Measurements from ENCODE around the gene MACROD2.
A peak's percentile ranks its signal among the peaks of the same experiment; 100 is the strongest.

MACROD2 gene

DNA sequence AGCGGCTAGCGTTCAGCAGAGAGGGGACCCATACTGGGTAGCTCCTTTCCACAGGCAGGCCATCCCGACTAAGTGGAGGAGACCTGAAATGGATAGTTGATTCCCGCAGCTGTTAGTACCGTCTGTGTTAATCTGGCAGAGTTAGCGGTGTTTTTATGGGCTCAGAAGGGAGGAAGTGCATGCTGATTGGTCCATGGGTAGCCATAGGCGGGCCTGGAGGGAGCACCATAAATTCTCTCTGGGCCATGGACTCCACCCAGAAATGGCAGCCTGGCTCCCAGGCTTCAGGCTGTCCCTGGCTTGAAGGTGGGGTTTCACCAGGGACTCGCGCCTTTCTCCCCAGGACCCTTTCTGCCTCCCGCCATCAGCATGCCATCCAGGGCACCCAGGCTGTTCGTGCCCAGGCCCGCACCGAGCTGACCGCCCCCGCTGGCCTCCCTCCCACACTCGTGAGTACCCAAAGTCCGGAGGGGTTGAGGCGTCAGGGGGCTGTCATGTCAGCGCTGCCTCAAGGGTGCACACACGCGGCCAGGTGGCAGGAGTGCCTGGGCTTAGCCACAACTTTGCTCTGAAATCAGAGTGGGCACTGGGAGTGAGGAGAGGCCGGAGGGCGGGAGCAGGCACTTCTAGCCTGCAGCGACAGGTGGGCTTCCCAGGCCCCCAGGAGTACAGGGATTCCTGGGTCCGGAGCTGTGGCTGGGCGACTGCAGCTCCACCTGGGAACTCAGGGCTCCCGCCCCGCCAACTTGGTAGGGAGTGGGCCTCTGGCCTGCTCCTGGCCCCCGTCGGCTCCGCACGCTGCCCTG lies 1036.4 kb downstream of the MACROD2 start:
- H3K4me1 ChIP-seq, result peaks cover 11% of the 10 kb centered on the region
- no peak overlapping the region for H3K9ac ChIP-seq
- H3K4me2 ChIP-seq, result no peak overlapping the region
- no peak overlapping the region for H3K4me3 ChIP-seq
- H3K9me3 ChIP-seq, result peaks cover 19% of the 10 kb centered on the region
- no peak for TF ChIP-seq Cebpa-rat (IDR thresholded peaks at IDR 0.05)
- H4K20me1 ChIP-seq, result no peaks in the 10 kb centered on the region
- H3K36me3 ChIP-seq, result no peaks in the 10 kb centered on the region
- no peaks in the 10 kb centered on the region for H3K27me3 ChIP-seq
- H3K27ac ChIP-seq, result no peak overlapping the region

DNA sequence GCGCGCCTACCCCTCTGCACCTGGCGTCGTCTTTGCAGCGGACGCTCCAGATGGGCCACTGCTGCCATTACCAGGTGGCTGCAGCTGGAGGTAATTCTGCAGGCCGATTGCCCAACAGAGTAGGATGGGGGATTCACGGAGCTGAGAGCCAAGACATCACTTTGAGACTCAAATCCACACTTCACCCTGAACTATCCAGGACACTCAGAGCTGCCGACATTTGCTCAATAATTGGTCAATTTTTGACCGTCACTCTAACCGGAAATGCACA lies 1037.0 kb downstream of the MACROD2 start:
- no peaks in the 10 kb centered on the region for H4K20me1 ChIP-seq
- no peak overlapping the region for H3K4me2 ChIP-seq
- no peak overlapping the region for H3K27ac ChIP-seq
- no peak overlapping the region for H3K4me3 ChIP-seq
- H3K9ac ChIP-seq, result no peak overlapping the region
- H3K36me3 ChIP-seq, result no peaks in the 10 kb centered on the region
- peaks cover 11% of the 10 kb centered on the region for H3K4me1 ChIP-seq
- no peak for TF ChIP-seq Cebpa-rat (IDR thresholded peaks at IDR 0.05)
- no peaks in the 10 kb centered on the region for H3K27me3 ChIP-seq
- peaks cover 19% of the 10 kb centered on the region for H3K9me3 ChIP-seq

DNA sequence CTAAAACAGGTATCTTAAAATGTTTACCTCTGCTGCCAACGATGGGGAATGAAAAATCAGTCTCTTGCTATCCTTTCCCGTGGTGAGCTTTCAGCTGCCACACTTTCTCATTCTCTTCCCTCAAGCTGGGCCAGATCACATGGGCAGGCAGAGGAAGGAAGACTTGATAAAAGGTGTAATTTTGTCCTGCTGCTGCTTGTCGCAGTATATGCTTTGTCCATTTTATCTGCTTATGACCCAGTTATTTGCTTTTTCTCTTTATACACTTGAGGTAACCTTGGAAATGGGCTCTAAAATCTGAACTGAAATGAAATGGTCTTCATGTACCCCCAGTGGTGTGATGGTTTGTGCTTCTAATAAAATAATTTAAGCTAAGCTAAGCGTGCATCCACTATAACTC lies 1038.0 kb downstream of the MACROD2 start:
- Histone ChIP-seq H4K20me1 (no peaks in the 10 kb centered on the region), H3K9ac (no peak overlapping the region), H3K4me3 (no peak overlapping the region), H3K27me3 (no peaks in the 10 kb centered on the region), H3K9me3 (peaks cover 19% of the 10 kb centered on the region), H3K36me3 (no peaks in the 10 kb centered on the region), H3K4me1 (peaks cover 11% of the 10 kb centered on the region), H3K4me2 (no peak overlapping the region), H3K27ac (no peak overlapping the region)
- TF ChIP-seq Cebpa-rat (IDR thresholded peaks at IDR 0.05), result no peak

DNA sequence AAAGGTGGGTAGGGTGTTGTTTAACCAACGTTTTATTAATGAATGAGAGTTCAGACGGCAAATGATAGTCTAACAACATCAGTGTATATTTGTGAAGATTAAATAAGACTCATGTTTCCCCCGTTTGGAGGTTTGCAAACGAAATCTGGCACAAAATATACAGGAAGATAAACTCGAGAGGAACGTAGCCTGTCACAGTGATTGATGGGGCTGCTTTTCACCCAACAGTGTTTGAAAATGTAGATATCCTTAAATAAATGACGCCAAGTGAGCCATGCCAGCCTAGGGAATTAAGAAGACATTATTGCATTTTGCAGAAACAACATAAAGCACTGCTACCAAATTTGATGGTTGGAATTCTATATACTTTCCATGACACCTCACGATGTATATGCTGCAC lies 1038.6 kb downstream of the MACROD2 start:
- no peaks in the 10 kb centered on the region for H3K27me3 ChIP-seq
- TF ChIP-seq Cebpa-rat (IDR thresholded peaks at IDR 0.05), result no peak

DNA sequence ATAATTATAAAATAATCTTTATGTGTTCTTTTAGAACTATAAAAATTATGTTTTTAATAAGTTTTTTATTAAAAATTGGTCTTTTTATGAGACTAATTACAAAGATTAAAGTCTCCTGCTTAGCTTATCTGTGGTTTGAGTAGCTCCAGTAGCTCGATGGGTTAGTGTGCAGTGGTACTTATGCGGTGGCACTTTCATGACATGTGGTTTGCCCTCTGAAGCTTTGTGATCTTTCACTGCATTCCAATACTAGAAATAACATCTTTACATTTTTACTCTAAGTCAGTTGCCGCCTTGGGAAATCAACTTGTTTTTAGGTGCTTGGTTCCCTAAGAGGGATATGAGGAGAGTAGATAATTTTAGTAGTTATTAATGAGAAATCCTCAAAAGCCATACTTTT lies 1041.6 kb downstream of the MACROD2 start:
- H3K9ac ChIP-seq, result no peak overlapping the region
- no peak for TF ChIP-seq Cebpa-rat (IDR thresholded peaks at IDR 0.05)
- H3K27me3 ChIP-seq, result no peaks in the 10 kb centered on the region
- no peak overlapping the region for H3K27ac ChIP-seq
- H4K20me1 ChIP-seq, result no peaks in the 10 kb centered on the region
- H3K4me3 ChIP-seq, result no peak overlapping the region
- H3K36me3 ChIP-seq, result no peaks in the 10 kb centered on the region
- no peak overlapping the region for H3K4me2 ChIP-seq
- H3K9me3 ChIP-seq, result peaks cover 5% of the 10 kb centered on the region
- H3K4me1 ChIP-seq, result peaks cover 11% of the 10 kb centered on the region

More for the DNA sequence above, 1038.6 kb downstream of the MACROD2 start:
- no peaks in the 10 kb centered on the region for H3K36me3 ChIP-seq
- no peak overlapping the region for H3K4me3 ChIP-seq
- peaks cover 11% of the 10 kb centered on the region for H3K4me1 ChIP-seq
- H3K9me3 ChIP-seq, result peaks cover 19% of the 10 kb centered on the region
- H3K27ac ChIP-seq, result no peak overlapping the region
- no peak overlapping the region for H3K9ac ChIP-seq
- no peaks in the 10 kb centered on the region for H4K20me1 ChIP-seq
- no peak overlapping the region for H3K4me2 ChIP-seq

DNA sequence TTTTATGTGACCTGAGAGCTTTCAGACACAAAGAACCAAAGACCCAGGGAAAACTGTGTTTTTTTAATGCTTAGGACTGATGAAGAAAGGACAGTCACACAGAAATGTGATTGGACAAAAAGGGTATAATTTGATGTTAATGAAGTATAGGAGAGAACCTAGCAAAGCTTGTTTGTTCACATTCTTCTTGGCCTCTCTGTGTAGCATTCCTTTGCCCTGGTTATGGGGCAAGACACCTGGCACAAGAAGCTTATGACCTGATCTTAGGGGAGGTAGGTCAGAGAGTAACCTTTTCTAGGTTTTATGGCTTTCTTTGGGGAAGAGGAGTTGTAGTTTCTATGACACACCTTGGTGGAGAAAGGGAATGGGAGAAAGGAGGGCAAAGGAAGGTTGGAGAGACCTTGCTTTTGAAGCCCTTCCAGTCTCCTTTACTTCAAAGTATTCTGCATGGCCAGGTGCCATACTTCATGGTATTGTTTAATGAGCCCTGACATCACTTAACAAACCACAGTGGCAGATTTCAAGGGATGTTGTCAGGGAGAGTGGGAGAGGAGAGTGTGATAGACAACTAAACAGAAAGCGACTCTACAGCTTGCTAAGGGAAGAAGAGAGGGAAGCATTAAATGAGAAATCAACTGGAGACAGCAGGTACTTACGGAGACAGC lies 1043.9 kb downstream of the MACROD2 start:
- no peaks in the 10 kb centered on the region for H4K20me1 ChIP-seq
- H3K4me3 ChIP-seq, result no peak overlapping the region
- no peaks in the 10 kb centered on the region for H3K27me3 ChIP-seq
- peaks cover 20% of the 10 kb centered on the region for H3K9me3 ChIP-seq
- H3K36me3 ChIP-seq, result no peaks in the 10 kb centered on the region
- H3K4me2 ChIP-seq, result no peak overlapping the region
- no peak overlapping the region for H3K9ac ChIP-seq
- no peak overlapping the region for H3K27ac ChIP-seq
- TF ChIP-seq Cebpa-rat (IDR thresholded peaks at IDR 0.05), result no peak
- H3K4me1 ChIP-seq, result peaks cover 12% of the 10 kb centered on the region

DNA sequence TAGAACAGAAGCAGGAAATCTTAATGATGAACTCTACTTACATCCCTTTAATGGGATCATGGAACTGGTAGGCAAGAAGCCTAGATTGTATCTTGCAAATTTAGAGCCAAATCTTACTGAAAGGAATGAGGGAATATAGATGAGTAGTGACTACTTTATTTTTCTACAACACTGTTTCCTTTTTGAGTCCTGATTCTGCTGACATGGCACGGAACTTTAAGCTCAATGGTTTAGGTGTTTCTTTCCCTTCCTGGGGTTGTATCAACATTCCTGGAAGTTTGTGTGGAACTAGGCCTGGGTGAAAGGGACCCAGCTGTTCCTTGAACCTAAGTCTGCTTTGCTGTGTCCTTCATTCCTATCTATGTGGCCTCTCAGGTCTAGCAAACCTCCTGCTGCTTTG lies 1047.4 kb downstream of the MACROD2 start:
- no peaks in the 10 kb centered on the region for H3K36me3 ChIP-seq
- H4K20me1 ChIP-seq, result no peaks in the 10 kb centered on the region
- no peak for TF ChIP-seq Cebpa-rat (IDR thresholded peaks at IDR 0.05)
- no peak overlapping the region for H3K4me3 ChIP-seq
- H3K27ac ChIP-seq, result 0 out of 2 replicates have a peak overlapping the region, but pooled peaks have one; percentile 98
- no peak overlapping the region for H3K9ac ChIP-seq
- no peak overlapping the region for H3K4me2 ChIP-seq
- no peaks in the 10 kb centered on the region for H3K27me3 ChIP-seq
- H3K9me3 ChIP-seq, result peaks cover 31% of the 10 kb centered on the region
- peaks cover 31% of the 10 kb centered on the region for H3K4me1 ChIP-seq

DNA sequence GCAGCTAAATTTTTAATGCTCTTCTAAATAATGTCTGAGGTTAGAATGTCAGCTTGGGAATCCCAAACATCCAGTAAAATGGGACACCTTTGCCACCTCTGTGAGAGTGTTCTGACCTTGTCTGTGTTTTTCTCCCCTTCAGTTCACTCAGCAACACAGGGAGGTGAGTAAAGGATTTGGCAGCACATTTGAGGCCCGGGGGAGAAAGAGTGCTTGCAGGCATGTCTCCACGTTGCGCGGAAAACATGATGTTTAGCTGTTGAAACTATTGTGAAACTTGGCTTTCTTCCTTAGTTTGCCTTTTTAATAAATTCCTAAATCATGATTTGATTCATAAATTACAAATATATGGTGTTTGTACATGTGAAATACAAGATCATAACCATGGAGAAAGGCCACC lies 1049.9 kb downstream of the MACROD2 start:
- Histone ChIP-seq H3K27me3 (no peaks in the 10 kb centered on the region), H4K20me1 (no peaks in the 10 kb centered on the region), H3K9me3 (peaks cover 39% of the 10 kb centered on the region), H3K36me3 (no peaks in the 10 kb centered on the region), H3K4me2 (peak overlapping the region; percentile 27; the same call in 1 of the 2 replicates), H3K4me3 (no peak overlapping the region), H3K4me1 (peaks cover 42% of the 10 kb centered on the region), H3K27ac (peak overlapping the region; percentile 98), H3K9ac (no peak overlapping the region)
- no peak for TF ChIP-seq Cebpa-rat (IDR thresholded peaks at IDR 0.05)

DNA sequence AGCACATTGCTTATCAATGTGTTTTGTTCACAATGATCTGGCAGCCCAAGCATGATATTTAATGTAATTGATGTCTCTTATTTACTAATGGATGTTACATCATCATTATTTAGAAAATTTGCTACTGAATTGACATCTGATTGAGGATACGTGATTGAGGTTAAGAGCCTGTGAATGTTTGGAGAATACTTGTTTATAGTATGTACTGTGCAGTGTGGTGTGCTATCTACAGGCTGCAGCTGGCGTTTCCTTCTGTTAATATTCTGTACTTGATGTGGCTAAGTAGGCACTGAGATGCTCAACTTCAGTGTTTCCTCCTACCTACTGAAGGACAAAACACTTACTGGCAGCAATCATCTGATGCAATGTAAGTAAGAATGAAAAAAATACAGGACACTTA lies 1051.7 kb downstream of the MACROD2 start:
- peak overlapping the region; percentile 81 for H3K9ac ChIP-seq
- TF ChIP-seq Cebpa-rat (IDR thresholded peaks at IDR 0.05), result no peak
- no peaks in the 10 kb centered on the region for H3K36me3 ChIP-seq
- H3K4me1 ChIP-seq, result peaks cover 42% of the 10 kb centered on the region
- peak overlapping the region; percentile 77 for H3K4me2 ChIP-seq
- no peaks in the 10 kb centered on the region for H3K27me3 ChIP-seq
- H3K27ac ChIP-seq, result peak overlapping the region; percentile 98
- H4K20me1 ChIP-seq, result no peaks in the 10 kb centered on the region
- peaks cover 49% of the 10 kb centered on the region for H3K9me3 ChIP-seq
- H3K4me3 ChIP-seq, result no peak overlapping the region

DNA sequence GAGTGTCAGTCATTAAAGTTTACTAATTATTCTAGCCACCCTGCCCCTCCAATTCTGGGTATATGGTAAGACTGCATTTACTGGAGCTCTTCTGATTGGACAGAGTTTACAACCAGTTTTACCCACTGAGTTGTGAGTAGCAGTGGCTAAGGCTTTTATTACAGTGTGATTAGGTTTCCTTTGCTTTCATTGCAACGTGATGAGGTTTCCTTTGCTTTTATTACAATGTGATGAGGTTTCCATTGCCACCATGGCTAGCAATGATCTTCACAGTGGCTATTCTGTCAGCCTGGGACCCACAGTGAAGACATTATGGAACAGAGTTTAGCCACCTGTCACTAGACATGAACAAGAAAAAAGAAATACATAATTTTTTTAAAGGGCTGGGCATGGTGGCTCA lies 1052.3 kb downstream of the MACROD2 start:
- TF ChIP-seq Cebpa-rat (IDR thresholded peaks at IDR 0.05), result no peak
- no peaks in the 10 kb centered on the region for H3K36me3 ChIP-seq
- no peaks in the 10 kb centered on the region for H3K27me3 ChIP-seq
- no peaks in the 10 kb centered on the region for H4K20me1 ChIP-seq
- H3K4me2 ChIP-seq, result peak overlapping the region; percentile 77
- peaks cover 51% of the 10 kb centered on the region for H3K9me3 ChIP-seq
- peak overlapping the region; percentile 98 for H3K27ac ChIP-seq
- H3K4me1 ChIP-seq, result peaks cover 42% of the 10 kb centered on the region
- H3K4me3 ChIP-seq, result no peak overlapping the region; the same call in 1 of the 2 replicates
- peak overlapping the region; percentile 81 for H3K9ac ChIP-seq

Measured in BLaER1 (cell line).